NCI-H524 treated with DMSO at 0.1 percent for 48 hours (cell line): ENCODE results near the gene KIF21A.

Source experiments
- DNase-seq: peaks from one replicate; lab custom pipeline; 2025; lab: John Stamatoyannopoulos, UW

The KIF21A gene

GRCh38 chr12:39431002-39431796 lies 11.7 kb downstream of the KIF21A start:
- DNase-seq, result no peak

GRCh38 chr12:39429809-39430208 lies 13.1 kb downstream of the KIF21A start:
- DNase-seq, result no peak

GRCh38 chr12:39427360-39427808 lies 15.5 kb downstream of the KIF21A start:
- no peak for DNase-seq

- DNase-seq, result no peak
Measured at GRCh38 chr12:39426636-39427240, 16.2 kb downstream of the KIF21A start.

- DNase-seq, result no peak
Measured at GRCh38 chr12:39420043-39420442, 22.9 kb downstream of the KIF21A start.

- no peak for DNase-seq
Measured at GRCh38 chr12:39419471-39419870, 23.4 kb downstream of the KIF21A start.

GRCh38 chr12:39417916-39418315 lies 25.0 kb downstream of the KIF21A start:
- no peak for DNase-seq

GRCh38 chr12:39413836-39414771 lies 28.8 kb downstream of the KIF21A start:
- no peak for DNase-seq

DNA sequence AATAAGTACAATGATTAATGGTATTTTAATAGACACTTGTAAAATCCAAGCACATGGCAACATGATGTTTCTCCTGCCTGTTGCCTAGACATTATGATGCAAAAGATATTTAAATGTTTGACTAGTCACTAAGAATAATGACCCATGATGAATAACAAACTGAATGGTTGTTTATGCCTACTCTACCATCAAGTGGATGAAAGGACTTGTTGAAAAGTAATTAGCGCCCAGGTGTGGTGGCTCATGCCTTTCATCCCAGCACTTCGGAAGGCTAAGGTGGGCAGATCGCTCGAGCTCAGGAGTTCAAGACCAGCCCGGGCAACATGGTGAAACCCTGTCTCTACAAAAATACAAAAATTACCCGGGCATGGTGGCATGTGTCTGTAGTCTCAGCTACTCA lies 30.7 kb downstream of the KIF21A start:
- DNase-seq, result no peak

DNA sequence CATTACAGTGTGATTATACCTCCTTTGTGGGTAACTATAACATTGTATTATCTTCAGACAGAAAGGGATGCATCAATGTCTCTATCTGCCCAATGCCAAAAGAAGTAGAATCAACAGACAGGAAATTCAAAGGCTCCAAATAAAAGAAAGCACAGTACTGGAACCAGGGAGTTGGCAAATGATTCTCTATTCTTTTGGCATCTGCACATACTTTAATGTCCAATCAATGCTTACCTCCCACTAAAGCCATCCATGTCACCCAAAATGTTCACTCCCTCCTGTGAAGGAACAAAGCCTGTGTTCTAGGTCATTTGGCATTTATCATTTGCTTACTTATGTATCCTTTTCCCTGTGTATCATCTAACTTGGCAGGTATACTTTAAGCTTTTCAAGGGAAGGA lies 36.7 kb downstream of the KIF21A start:
- DNase-seq, result no peak

DNA sequence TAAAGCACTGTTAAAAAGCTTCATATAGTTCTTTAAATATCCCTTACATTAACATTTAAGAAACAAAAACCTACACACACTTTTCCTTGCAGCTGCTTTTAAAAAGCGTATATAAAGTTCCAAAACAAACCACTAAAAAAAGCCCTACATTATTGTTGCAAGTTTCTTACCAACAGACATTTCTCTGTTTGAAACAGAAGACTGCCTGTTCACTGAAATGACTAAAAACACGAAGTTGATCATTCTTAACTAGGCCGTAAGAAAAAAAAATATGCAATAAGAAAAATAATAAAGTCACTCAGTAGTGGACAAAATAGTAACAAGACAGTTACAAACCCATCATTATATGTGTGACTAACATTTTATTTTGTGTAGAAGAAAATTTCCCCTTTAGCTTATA lies 37.3 kb downstream of the KIF21A start:
- DNase-seq, result no peak

GRCh38 chr12:39404000-39404399 lies 38.9 kb downstream of the KIF21A start:
- no peak for DNase-seq

- no peak for DNase-seq
Measured at GRCh38 chr12:39403376-39403775, 39.5 kb downstream of the KIF21A start.

GRCh38 chr12:39402922-39403321 lies 40.0 kb downstream of the KIF21A start:
- no peak for DNase-seq

DNA sequence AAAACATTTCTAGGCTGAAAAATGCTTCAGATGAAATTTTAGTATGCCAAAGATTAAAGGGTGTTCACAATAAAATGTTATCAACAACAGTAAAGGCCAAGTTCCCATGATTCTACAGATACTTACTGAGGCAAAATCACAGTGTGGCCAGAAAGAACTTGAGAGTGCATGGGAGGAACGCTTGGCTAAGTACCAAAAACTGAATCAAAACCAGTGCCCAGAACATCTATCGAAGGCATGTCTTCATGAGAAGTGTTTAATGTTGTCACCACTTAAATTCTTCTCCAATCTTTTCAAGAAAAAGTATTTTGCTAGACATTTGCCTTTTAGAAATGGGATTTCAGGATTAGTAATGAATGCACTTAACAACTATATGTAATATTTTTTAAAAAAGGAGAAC lies 41.5 kb downstream of the KIF21A start:
- DNase-seq, result no peak

DNA sequence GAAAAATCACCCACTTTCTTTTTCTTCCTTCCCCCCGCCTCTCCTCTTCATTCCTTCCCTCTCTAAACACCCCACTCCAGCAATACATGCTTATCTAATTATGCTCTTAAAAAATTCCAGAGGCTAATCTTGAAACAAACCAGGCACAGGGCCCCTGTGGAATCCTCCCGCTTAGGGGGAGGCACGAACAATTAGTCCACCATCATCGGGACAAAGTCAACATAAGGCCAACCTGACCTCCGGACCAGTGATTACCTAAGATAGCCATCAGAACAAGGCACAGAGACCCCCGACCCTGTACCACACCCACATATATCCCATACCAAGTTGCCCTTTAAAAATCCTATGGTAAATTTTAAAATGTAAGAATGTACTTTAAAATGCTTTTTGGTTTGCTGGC lies 47.1 kb downstream of the KIF21A start:
- no peak for DNase-seq

GRCh38 chr12:39393890-39394289 lies 49.0 kb downstream of the KIF21A start:
- no peak for DNase-seq

GRCh38 chr12:39393179-39393578 lies 49.7 kb downstream of the KIF21A start:
- no peak for DNase-seq

DNA sequence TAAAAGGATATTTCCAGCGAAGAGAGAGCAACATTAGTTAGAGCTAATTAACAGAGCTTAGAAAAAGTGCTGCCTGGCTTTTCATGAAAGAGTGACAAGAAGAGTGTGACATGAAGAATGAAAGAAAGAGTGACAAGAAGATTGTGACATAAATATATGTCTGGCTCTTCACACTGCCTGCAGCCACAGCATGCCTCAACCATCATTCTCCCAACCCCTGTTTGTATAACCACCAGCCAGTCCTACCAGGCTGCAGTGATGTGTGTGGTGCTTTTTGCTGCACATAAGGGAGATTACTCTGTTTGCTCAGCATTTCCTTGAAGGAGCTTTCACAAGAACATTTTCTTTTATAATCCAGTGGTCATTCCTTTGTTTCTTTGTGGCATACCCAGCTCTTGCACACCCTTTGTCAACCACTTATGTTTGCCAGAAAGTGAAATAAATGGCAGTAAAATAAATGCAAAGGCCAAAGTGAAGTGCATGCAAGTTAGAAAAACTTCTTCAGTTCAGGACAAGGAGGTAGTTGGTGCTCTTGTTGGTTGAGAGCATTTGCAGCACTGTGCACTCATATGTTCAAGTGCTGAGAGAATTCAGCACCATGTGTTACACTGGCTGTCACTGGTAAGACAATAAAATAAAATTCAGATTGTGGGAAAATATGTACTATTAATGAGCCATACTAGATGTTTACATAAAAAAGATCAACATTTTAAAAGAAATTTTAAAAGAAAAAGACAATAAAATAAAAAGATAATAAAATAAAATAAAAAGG lies 50.6 kb downstream of the KIF21A start:
- no peak for DNase-seq

- DNase-seq, result no peak
Measured at GRCh38 chr12:39390752-39391151, 52.2 kb downstream of the KIF21A start.

DNA sequence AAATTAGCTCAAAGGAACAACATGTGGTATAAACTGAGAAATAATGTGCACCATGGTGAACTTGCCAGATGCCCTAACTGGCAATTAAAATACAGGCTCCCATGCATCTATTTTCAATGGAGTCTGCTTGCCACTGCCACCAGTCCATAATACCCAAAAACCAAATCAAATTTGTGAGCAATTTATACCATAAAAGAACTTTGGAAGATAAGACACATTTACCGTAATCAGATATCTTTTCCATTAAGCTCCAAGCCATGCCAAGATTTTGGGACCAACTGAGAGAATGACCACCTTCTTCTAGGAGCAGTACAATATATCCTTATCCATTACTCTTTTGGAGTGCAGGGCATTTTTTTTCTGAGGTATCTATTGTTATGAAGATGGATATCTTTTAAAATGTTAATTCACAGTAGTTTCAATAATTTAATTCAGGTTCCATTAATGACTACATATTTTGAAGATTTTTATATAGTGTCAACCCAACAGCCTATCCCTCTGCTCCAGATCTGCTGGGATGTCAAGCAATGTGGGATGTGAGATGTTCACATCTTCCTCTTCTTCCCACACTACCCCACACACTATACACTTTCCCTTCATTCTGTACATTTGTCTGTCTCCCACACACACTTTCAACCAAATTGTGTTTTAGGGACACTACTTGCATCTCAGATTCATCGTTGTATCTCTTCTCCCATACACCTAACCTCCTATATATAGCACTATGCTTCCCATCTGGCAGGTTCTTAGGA lies 53.3 kb downstream of the KIF21A start:
- no peak for DNase-seq
